GM12891 (cell line): ENCODE measurements around the gene GOLGA1.

Experiments
- PAX5 ChIP-seq: IDR thresholded peaks from 2 replicates; pipeline ENCODE4 v1.6.1; 2011; ENCODE audit warnings: low read length, moderate library complexity, mild to moderate bottlenecking; ENCODE audit not compliant: insufficient read depth, severe bottlenecking
- POLR2A ChIP-seq: IDR thresholded peaks from 2 replicates; pipeline ENCODE4 v1.6.1; 2011; ENCODE audit warnings: low read depth, low read length, control low read depth
- POLR2AphosphoS5 ChIP-seq: IDR thresholded peaks from 2 replicates; pipeline ENCODE4 v1.6.1; 2011; ENCODE audit warnings: low read depth, low read length, control low read depth

DNA sequence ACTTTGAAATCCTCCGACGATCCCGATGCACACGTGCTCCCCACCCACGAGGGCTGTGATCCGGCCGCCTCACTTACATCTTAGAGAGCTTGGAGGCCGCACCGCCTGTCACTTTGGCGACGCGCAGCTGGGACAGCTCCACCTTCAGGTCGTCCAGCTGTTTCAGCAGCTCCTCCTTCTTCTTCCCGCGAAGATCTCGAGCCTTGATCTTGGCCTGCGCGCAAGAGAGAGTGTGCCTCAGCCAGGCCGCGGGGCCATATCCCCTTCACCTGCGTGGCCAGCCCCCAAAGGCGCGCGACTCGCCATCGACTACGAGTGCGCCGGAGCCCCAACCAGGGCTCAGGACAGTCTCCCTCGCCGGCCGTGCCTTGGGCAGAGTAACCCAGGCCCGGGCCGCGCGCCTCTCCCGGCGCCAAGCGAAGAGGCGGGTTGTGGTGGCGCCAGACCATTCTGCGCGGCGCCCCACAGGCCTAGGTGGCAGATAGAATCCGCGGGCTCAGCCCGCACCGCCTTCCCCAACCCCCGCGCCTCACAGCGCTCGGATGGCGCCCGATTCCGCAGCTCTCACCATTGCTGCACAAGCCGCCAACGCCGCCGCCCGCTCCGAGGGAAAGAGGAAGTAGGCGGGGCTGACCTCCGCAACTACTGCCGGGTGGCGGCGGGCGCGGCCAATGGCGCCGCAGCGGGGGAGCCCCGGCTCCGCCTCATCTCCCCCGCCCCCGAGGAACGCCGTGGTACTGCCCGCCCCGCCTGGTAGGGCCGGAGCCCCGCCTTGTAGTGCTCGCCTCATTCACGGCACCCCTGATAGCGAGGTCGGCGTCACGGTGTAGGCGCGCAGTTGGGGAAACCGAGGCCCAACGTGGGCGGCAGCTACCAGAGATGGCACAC is 79.3 kb downstream of the GOLGA1 start, which contains the start of the genes ARPC5L and RPL35:
- TF ChIP-seq POLR2AphosphoS5 (peak; percentile 93), PAX5 (peak; percentile 56), POLR2A (peak; percentile 96)
